Testis (tissue), 3 donors: Measurements from ENCODE around the gene PYHIN1. TPM values are rescaled to one million over a fixed set of nuclear protein-coding genes. Genes with fewer than 3 reads are reported as not detected.

Experiments used
- DNase-seq: peaks from one replicate; pipeline ENCODE4 v3.0.0-alpha.2; 2019
- H3K27ac ChIP-seq, 2 donors: fragments of 200-600 bp; sonication (generic); one replicate each; pipeline ENCODE4 v1.5.1; 2019
- H3K27me3 ChIP-seq: fragments of 200-600 bp; sonication (generic); one replicate; pipeline ENCODE4 v1.5.1; 2019
- H3K36me3 ChIP-seq: fragments of 200-600 bp; sonication (generic); one replicate; pipeline ENCODE4 v1.5.1; 2017; ENCODE audit warnings: low read depth; ENCODE audit errors: missing control alignments
- H3K4me1 ChIP-seq: fragments of 200-600 bp; sonication (generic); one replicate; pipeline ENCODE4 v1.5.1; 2019
- H3K4me3 ChIP-seq, 2 donors: fragments of 200-600 bp; sonication (generic); one replicate each; pipeline ENCODE4 v1.5.1; 2017 to 2019
- H3K9me3 ChIP-seq: fragments of 200-600 bp; sonication (generic); one replicate; pipeline ENCODE4 v1.5.1; 2017
- POLR2A ChIP-seq: fragments of 450-650 bp; IDR thresholded peaks from one replicate; pipeline ENCODE4 v1.6.1; 2017; ENCODE audit warnings: antibody characterized with exemption, mild to moderate bottlenecking, moderate library complexity
- WGBS, 2 donors: methylation state at CpG; one replicate each; pipeline ENCODE4 v1.1.5; 2018; 5-methylcytosine and 5-hydroxymethylcytosine counted together
- intact Hi-C: fragments of 100-400 bp; cut with DNase I; formaldehyde crosslinking; loops from one replicate; pipeline ENCODE4 v1.15.1; 2023; ENCODE audit warnings: low total_unique reads
- polyA plus RNA-seq: library from polyadenylated mRNA; stranded (reverse); fragments of 350-450 nt; fragmentation: Illumina TruSeq; extraction: RNeasy Lipid Tissue Mini Kit (QIAGEN cat#74804); gene quantifications from one replicate; pipeline ENCODE4 v1.2.3, GENCODE V29; 2014; ENCODE audit warnings: low read depth, low replicate concordance; ENCODE audit not compliant: insufficient read depth
- total RNA-seq, 2 donors: library from RNA; depleted of rRNA; stranded (reverse); fragments of >200 nt; gene quantifications; one replicate each; pipeline ENCODE4 v1.2.3, GENCODE V29; 2016
- TF ChIP-seq, protein P1 (sequence below), 3 experiments: fragments of 450-650 bp in 2 of 3; fragments of 200-600 bp in 1 of 3; sonication (generic) in 1 of 3; IDR thresholded peaks; one replicate each; pipeline ENCODE4 v1.5.1; 2016 to 2019; ENCODE audit warnings: antibody characterized with exemption in 3 of 3, mild to moderate bottlenecking in 2 of 3, moderate library complexity in 1 of 3

Gene PYHIN1
- total and polyA plus RNA-seq, 3 donors from 2014 or later = 0.56 to 1.2 (median 0.58) TPM

DNA sequence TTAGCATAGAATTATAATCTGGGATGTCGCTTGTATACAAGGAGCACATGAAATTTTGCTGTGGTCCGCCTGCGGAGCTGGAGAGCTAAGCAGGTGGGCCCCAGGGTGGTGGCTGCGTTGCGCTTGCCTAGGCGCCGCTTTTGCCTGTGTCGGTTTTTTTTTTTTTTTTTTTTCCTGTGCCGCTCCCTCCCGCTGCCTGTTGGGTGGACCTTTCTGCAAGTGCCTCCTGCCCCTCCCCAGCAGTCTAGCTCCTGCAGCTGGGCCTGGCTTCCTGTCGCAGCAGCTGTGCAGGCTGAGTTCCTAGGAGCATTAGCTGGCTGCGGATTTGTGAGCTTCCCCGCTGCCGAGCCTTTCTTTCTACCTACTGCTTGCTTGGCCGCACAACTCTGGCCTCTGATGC lies 20.6 kb downstream of the PYHIN1 start:
- intact Hi-C loops = no loop called here

DNA sequence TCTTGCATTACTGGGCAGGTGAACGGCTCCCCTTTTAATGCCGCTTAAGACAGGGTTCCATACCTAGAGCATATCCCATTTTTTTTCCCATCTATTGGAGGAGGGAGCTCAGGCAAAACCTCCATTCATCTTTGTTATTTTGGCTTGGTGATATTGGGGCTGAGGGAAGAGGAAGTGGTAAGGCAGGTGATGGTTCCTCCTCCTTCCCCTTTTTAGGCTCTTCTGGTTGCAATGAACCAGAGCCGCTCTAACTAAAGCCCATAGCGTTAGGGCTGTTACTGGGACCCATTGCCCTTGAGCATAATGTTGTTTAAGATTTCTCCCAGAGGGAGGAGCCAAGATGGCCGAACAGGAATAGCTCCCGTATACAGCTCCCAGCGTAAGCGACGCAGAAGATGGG lies 21.1 kb downstream of the PYHIN1 start:
- DNase-seq = no peak
- Histone ChIP-seq H3K36me3 (no peaks in the 10 kb centered on the region), H3K9me3 (no peaks in the 10 kb centered on the region), H3K4me1 (no peaks in the 10 kb centered on the region), H3K27me3 (no peaks in the 10 kb centered on the region), H3K4me3 (no peak overlapping the region), H3K27ac (no peak overlapping the region)
- TF ChIP-seq POLR2A = no peak
- TF ChIP-seq, protein P1, sequence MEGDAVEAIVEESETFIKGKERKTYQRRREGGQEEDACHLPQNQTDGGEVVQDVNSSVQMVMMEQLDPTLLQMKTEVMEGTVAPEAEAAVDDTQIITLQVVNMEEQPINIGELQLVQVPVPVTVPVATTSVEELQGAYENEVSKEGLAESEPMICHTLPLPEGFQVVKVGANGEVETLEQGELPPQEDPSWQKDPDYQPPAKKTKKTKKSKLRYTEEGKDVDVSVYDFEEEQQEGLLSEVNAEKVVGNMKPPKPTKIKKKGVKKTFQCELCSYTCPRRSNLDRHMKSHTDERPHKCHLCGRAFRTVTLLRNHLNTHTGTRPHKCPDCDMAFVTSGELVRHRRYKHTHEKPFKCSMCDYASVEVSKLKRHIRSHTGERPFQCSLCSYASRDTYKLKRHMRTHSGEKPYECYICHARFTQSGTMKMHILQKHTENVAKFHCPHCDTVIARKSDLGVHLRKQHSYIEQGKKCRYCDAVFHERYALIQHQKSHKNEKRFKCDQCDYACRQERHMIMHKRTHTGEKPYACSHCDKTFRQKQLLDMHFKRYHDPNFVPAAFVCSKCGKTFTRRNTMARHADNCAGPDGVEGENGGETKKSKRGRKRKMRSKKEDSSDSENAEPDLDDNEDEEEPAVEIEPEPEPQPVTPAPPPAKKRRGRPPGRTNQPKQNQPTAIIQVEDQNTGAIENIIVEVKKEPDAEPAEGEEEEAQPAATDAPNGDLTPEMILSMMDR (IDR thresholded peaks at IDR 0.05) = no peak
- intact Hi-C loops = no loop called here
- 80 to 92% methylated on average over 9 of the region's 9 CpGs for WGBS, 2 donors

More for the DNA sequence above, 20.6 kb downstream of the PYHIN1 start:
- H3K4me3 ChIP-seq = no peak overlapping the region
- TF ChIP-seq, protein P1 (IDR thresholded peaks at IDR 0.05) = no peak
- no peak for TF ChIP-seq POLR2A
- no peaks in the 10 kb centered on the region for H3K9me3 ChIP-seq
- H3K27ac ChIP-seq = no peak overlapping the region
- no peaks in the 10 kb centered on the region for H3K27me3 ChIP-seq
- no peak for DNase-seq
- WGBS, 2 donors = 81 to 86% methylated on average over 15 of the region's 15 CpGs
- no peaks in the 10 kb centered on the region for H3K4me1 ChIP-seq
- H3K36me3 ChIP-seq = no peaks in the 10 kb centered on the region

DNA sequence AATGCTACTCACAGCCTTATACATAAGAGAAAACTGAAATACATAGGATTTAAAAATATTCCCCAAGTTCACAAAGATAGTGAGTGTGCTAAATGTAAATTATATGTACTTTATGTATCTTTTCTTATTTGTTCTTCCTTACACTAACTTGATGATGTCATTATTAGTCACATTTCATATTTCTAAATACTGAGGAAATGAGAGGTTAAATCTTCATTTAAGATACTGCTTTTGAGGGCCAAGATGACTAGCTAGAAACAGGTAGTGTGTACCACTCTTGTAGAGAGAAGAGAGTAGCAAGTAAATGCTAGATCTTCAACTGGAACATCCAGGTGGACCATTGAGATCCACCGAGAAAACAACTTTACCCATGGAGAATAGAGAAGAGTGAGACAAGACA lies 29.8 kb downstream of the PYHIN1 start:
- intact Hi-C loops = no loop called here
- Histone ChIP-seq H3K4me1 (no peaks in the 10 kb centered on the region), H3K9me3 (no peaks in the 10 kb centered on the region), H3K4me3 (no peak overlapping the region), H3K36me3 (no peaks in the 10 kb centered on the region), H3K27ac (no peak overlapping the region), H3K27me3 (no peaks in the 10 kb centered on the region)
- no peak for TF ChIP-seq POLR2A
- TF ChIP-seq, protein P1 (IDR thresholded peaks at IDR 0.05) = no peak
- DNase-seq = no peak
- 100% methylated on average over 1 of the region's 1 CpG for WGBS, 2 donors

DNA sequence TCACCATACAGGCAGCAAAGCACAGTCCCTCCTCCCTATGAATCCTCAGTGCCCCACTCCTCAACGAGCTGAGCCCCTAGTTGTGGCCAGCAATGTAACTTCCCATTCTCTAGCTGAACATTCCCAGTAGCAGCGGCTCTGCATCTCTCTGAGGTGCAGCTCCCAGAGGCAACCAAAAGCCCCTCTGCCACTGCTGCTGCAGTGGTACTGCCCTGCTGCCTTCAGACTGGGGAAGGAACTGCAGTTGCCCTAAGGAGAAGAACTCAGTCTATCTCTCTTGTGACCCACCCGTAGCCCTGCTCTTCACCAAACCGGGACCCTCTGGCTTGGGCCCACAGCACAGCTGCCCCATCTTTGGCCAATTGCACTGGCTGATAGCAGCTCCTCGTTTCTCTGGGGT lies 31.6 kb downstream of the PYHIN1 start:
- TF ChIP-seq, protein P1 (IDR thresholded peaks at IDR 0.05) = no peak
- no peak for TF ChIP-seq POLR2A
- Histone ChIP-seq H3K9me3 (no peaks in the 10 kb centered on the region), H3K27me3 (no peaks in the 10 kb centered on the region), H3K4me1 (no peaks in the 10 kb centered on the region), H3K4me3 (no peak overlapping the region), H3K36me3 (no peaks in the 10 kb centered on the region), H3K27ac (no peak overlapping the region)
- intact Hi-C loops = no loop called here
- 58 to 61% methylated on average over 2 to 5 of the region's 5 CpGs for WGBS, 2 donors
- DNase-seq = no peak

DNA sequence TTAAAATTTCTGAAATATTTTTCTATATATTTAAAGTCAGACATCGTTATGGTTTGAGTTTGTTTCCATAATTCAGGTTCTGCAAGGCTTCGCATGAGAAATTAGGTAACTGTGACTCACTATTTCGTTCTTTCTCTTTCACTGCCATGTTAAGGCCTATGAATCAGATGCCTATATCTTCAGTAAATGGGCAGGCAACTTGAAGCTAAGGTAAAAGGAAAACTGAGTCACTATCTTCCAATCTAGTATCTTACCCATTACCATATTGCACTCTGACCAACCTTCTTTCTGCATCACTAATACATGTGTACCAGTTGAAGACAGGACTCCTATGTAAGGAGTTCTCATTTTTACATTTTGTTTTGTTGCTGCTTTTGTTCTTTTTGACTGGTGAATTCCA lies 37.8 kb downstream of the PYHIN1 start:
- Histone ChIP-seq H3K27me3 (no peaks in the 10 kb centered on the region), H3K36me3 (no peaks in the 10 kb centered on the region), H3K4me3 (no peak overlapping the region), H3K27ac (no peak overlapping the region), H3K4me1 (no peaks in the 10 kb centered on the region), H3K9me3 (no peaks in the 10 kb centered on the region)
- intact Hi-C loops = no loop called here
- TF ChIP-seq, protein P1 (IDR thresholded peaks at IDR 0.05) = no peak
- no peak for TF ChIP-seq POLR2A
- 87 to 89% methylated on average over 3 of the region's 3 CpGs for WGBS, 2 donors
- DNase-seq = no peak
